ENCODE data around the gene PLCD3. TPM values are rescaled to one million over a fixed set of nuclear protein-coding genes. Genes with fewer than 3 reads are reported as not detected.
"Not testable (repeated sequence)": the region's sequence is repeated elsewhere in the genome, so short reads cannot be mapped to it uniquely, and the experiment has no call there.

Gene PLCD3
- total RNA-seq, 6 experiments from 2014 or later, result 2.0 to 26.4 (median 3.0) TPM

DNA sequence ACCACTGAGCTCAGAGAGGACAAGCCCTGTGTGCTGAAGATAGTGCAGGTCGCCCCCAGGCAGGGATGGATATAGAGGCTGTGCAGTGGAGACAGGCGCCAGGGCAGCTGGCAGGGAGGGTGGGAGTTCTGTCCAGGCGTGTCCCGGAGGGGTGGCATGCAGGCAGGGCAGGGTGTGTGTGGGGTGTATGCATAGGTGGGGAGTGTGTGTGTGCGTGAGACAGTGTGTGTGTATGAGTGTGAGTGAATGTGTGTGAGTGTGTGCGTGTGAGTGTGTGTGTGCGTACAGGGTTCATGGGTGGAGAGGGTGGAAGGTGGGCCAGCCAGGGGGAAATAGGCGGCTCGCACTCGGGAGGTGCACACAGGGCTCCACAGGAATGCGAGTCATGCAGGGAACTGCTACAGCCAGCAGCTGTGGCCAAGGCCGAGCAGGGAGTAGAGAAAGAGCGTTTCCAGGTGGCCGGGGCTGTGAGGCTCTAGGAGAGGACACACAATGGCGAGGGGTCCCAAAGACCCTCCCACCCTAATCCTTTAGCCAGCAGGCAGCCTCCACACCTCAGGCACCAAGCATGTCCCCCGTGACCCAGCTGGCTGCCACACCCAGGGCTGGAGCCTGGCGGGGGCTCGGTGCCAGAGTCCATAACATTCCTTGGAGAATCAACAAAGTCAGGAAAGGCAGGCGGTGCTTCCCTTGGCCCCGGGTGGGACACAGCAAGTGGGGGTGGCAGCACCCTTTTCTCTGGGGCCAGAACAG, 4.6 kb downstream of the PLCD3 start:
- Histone ChIP-seq H3K27ac (no peak overlapping the region), H3K4me3 (no peak overlapping the region), H3K4me1 (peaks cover 0 to 7% (median 0%) of the 10 kb centered on the region in 4 donors), H3K36me3 (no peaks in the 10 kb centered on the region), H3K9me3 (no peaks in the 10 kb centered on the region), H3K27me3 (no peaks in the 10 kb centered on the region)
- intact Hi-C loops (cut with DNase I), result loop anchor here (10.0 kb wide), 2 partner anchors 203 to 213 kb away; partner anchors contain the start of gene GFAP (in 1 of the 2)
- no peak for TF ChIP-seq POLR2A (IDR thresholded peaks at IDR 0.05)
- TF ChIP-seq, protein P1, sequence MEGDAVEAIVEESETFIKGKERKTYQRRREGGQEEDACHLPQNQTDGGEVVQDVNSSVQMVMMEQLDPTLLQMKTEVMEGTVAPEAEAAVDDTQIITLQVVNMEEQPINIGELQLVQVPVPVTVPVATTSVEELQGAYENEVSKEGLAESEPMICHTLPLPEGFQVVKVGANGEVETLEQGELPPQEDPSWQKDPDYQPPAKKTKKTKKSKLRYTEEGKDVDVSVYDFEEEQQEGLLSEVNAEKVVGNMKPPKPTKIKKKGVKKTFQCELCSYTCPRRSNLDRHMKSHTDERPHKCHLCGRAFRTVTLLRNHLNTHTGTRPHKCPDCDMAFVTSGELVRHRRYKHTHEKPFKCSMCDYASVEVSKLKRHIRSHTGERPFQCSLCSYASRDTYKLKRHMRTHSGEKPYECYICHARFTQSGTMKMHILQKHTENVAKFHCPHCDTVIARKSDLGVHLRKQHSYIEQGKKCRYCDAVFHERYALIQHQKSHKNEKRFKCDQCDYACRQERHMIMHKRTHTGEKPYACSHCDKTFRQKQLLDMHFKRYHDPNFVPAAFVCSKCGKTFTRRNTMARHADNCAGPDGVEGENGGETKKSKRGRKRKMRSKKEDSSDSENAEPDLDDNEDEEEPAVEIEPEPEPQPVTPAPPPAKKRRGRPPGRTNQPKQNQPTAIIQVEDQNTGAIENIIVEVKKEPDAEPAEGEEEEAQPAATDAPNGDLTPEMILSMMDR (IDR thresholded peaks at IDR 0.05), result no peak
- 51% methylated on average over 15 of the region's 20 CpGs for WGBS (ENCODE audit: insufficient coverage, low coverage, low lambda C conversion rate, missing lambda C conversion rate)
- no peak for ATAC-seq
- DNase-seq, result no peak

DNA sequence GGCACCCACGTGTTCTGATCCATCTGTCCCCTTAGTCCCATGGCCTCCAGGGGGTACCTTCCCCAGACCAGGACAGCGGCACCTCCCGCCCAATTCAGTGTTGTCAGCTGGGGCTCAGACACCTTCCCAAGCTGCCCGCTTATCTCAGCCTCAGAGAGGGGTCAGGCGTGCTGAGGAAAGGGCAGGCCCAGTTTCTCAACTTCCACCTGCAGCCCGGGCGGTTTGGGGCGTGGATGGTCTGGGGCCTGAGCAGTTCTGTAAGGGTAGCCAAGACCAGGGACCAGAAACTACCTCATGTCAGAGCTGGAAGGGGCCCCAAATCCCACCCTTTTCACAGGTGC, 5.1 kb downstream of the PLCD3 start:
- Histone ChIP-seq H3K4me1 (peaks cover 0 to 7% (median 0%) of the 10 kb centered on the region in 4 donors), H3K27me3 (no peaks in the 10 kb centered on the region), H3K9me3 (no peaks in the 10 kb centered on the region), H3K36me3 (no peaks in the 10 kb centered on the region), H3K4me3 (no peak overlapping the region), H3K27ac (no peak overlapping the region)
- WGBS (ENCODE audit: insufficient coverage, low coverage, low lambda C conversion rate, missing lambda C conversion rate), result 76% methylated on average over 2 of the region's 8 CpGs
- TF ChIP-seq POLR2A (IDR thresholded peaks at IDR 0.05), result no peak
- TF ChIP-seq, protein P1 (IDR thresholded peaks at IDR 0.05), result no peak
- intact Hi-C loops (cut with DNase I), result loop anchor here (10.0 kb wide), 2 partner anchors 202 to 212 kb away; partner anchors contain the start of gene GFAP (in 1 of the 2)
- no peak for ATAC-seq
- DNase-seq, result no peak

DNA sequence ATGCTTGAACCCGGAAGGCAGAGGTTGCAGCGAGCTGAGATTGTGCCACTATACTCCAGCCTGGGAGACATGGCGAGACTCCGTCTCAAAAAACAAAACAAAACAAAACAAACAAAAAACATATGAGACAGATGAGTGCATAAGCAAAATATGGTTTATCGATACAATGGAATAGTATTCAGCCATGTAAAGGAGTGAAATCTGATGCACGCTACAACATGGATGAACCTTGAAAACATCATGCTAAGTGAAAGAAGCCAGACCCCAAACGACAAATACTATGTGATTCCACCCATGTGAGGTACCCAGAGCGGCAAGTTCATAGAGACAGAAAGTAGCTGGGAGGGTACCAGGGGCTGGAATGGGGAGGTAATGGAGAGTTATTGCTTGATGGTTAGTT, 6.8 kb downstream of the PLCD3 start:
- no peaks in the 10 kb centered on the region for H3K4me1 ChIP-seq
- no peaks in the 10 kb centered on the region for H3K9me3 ChIP-seq
- WGBS (ENCODE audit: insufficient coverage, low coverage, low lambda C conversion rate, missing lambda C conversion rate), result 95% methylated on average over 8 of the region's 8 CpGs
- no peaks in the 10 kb centered on the region for H3K27me3 ChIP-seq
- H3K36me3 ChIP-seq, result no peaks in the 10 kb centered on the region
- ATAC-seq (no peak), DNase-seq (no peak)
- H3K27ac ChIP-seq, result no peak overlapping the region
- H3K4me3 ChIP-seq, result no peak overlapping the region
- no peak for TF ChIP-seq POLR2A (IDR thresholded peaks at IDR 0.05)
- TF ChIP-seq, protein P1 (IDR thresholded peaks at IDR 0.05), result no peak
- intact Hi-C loops (cut with DNase I), result loop anchor here (10.0 kb wide), 2 partner anchors 201 to 211 kb away; partner anchors contain the start of gene GFAP (in 1 of the 2)

DNA sequence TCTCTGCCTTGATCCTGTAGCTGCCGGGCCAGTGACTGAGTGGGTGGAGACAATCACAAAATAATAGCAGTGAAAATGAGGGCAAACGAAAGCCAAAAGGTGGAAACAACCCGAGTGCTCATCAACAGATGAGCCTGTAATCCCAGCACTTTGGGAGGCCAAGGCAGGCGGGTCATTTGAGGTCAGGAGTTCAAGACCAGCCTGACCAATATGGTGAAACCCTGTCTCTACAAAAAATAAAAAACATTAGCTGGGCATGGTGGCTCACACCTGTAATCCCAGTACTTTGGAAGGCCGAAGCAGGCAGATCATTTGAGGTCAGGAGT, 7.6 kb downstream of the PLCD3 start:
- H3K27ac ChIP-seq, ATAC-seq, H3K4me1 ChIP-seq, H3K36me3 ChIP-seq, H3K9me3 ChIP-seq, H3K27me3 ChIP-seq, DNase-seq, H3K4me3 ChIP-seq: not testable (repeated sequence)
- WGBS (ENCODE audit: insufficient coverage, low coverage, low lambda C conversion rate, missing lambda C conversion rate), result 84% methylated on average over 5 of the region's 5 CpGs
- intact Hi-C loops (cut with DNase I), result loop anchor here (10.0 kb wide), 2 partner anchors 200 to 210 kb away; partner anchors contain the start of gene GFAP (in 1 of the 2)

All from right lobe of liver (tissue), 6 donors.